Inferior parietal cortex (tissue), 1 donor: ENCODE measurements around the gene CLRN3.

ENCODE experiments used
- DNase-seq: peaks from one replicate; pipeline ENCODE4 v3.0.0-alpha.2; 2016; ENCODE audit errors: extremely low spot score

CLRN3 gene

DNA sequence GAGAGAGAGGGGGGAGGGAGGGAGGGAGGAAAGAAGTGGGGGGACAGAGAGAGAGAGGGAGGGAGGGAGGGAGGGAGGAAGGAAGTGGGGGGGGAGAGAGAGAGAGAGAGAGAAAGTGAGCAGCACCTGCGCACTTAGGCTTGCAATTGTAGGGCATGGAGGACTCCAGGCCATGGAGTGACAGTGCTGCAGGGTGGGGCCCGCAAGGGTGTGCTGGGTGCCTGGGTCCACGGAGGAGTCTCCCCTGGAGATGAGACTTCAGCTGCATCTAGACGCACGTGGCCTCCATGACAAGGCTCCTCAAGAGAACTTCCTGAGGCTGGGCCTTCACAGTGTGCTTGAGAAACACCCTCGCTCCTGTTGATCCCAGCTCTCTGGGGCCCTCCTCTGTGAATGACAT lies 44.5 kb downstream of the CLRN3 start:
- no peak for DNase-seq

DNA sequence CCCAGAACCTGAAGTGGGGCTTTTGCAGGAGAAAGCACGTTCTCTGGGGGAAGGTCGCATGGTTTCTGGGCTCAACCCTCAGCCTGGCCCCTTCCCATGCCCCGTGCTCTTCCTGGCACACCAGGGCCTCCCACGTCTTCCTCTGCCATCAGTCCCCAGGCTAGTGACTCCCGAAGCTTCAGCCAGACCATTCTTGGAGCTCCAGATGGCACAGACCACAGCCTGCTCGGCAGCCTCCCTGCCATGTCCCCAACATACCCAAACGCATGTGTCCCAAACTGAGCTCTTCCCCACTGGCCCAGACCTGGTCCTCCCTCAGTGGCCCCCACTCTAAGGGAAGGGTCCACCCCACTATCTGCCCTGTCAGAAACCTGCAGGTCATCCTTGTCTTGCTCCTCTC lies 47.0 kb downstream of the CLRN3 start:
- no peak for DNase-seq

DNA sequence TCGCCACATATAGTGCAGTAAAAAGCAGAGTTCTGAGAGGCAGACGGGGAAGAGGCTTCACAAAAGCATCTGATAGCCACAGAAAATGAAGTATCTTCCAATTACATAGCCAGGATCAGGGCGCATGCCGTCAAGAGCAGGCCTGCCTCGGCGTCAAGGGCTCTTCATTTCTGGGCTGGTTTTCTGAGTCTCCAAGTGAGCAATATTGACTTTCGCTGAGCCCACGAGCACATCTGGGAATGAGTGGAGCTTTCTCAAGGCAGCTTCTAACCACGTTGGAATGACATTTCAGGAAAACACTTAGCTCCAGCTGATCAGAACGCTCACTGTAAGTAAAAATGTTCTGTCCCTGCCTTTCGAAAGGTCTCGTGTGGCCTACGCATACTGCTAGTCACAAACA lies 51.9 kb downstream of the CLRN3 start:
- no peak for DNase-seq

- DNase-seq = no peak
Observed at GRCh38 chr10:127836966-127837365, 55.8 kb downstream of the CLRN3 start.

DNA sequence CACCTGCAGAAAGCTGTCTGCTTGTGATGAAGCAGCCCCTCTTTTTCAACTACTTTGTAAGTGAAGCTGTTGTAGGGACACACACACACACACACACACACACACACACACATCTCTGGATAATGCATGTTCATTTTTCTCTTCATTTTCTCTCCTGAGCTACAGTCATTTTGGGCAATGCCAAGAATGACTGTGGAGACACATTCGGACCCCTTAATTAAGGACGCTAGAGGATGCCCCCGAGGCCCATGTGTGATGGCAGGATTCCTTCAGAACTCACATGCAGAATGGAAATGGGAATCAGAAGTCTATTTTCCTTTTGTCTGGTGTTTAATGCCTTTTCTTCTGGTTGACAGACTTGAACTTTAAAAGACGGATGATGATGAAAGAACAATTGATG lies 56.6 kb downstream of the CLRN3 start:
- DNase-seq = no peak

GRCh38 chr10:127834791-127835190 lies 58.0 kb downstream of the CLRN3 start:
- no peak for DNase-seq

DNA sequence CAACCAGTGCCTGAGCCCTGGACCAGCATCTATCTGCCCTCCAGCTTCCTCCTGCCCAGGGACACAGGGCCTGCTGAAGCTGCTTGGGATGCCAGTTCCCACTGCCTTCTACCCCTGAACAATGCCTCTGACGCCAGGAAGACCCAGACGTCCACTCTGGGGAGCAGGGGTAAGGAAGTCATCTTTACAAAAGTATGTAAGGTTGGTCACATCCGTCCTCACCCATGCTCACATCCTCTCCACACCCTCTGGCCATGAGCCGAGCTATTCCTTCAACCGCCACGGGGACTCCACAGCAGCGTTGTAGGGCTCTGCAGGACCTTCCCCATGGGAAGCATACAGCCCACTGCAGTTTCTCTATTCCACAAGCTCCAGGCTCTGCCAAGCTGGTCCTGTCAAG lies 58.5 kb downstream of the CLRN3 start:
- DNase-seq = no peak

DNA sequence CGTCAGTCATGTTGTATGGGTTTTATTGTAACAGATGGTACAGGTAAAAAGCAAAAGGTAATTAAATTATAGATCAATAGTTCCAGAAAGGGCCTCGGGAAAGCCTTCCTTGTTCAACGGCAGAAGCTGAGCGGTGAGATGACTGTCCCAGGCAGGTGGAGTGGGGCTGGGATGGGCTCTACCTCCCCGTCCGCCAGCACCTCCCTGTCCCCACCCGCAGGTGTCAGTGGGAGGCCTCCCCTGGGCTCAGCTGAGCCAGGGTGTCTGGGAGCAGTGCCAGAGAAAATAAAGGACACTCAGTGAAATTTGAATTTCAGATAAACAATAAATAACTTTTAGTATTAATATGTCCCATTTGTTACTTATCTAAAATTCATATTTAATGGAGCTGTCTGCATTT lies 58.9 kb downstream of the CLRN3 start:
- DNase-seq = no peak

DNA sequence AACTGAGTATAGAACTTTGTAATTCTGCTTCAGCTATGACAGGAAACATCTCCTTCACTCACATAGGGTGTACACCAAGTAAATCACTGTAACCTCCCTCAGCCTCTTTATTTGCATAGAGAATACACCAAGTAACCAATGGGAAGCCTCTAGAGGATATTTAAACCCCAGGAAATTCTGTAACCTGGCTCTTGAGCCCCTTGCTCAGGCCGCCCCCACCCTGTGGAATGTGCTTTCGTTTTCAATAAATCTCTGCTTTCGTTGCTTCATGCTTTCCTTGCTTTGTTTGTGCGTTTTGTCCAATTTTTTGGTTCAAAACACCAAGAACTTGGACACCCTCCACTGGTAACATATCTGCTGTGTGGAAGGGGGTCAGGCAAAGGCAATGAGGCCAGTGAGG lies 60.2 kb downstream of the CLRN3 start:
- DNase-seq = no peak

DNA sequence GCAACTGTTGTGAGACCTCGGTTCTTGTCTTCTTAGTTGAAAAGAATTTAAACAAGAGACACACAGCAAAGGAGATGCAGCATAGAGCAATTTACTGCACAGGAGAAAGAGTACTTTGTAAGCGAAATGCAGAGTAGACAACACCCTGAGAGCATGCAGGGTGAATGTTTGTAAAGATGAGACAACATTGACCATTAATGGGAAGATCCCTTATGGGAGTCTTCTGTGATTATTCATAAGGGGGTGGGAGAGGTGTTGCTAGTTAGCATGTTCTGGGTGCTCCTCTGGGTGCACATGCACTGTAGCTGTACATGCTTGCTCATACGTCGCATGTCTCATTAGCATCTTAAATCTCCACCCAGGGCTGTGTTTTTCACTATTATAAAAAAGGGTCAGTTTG lies 62.3 kb downstream of the CLRN3 start:
- no peak for DNase-seq
